Naive thymus-derived CD4-positive, alpha-beta T cell (primary cell): ENCODE results near the gene CAPZA1. TPM values are rescaled to one million over a fixed set of nuclear protein-coding genes. Genes with fewer than 3 reads are reported as not detected.

ENCODE experiments used
- ATAC-seq: fragments of 150-1000 bp; cut with Tn5 transposase; 2 replicates; pipeline ENCODE4 v1.10.0; 2021; ENCODE audit warnings: mild to moderate bottlenecking, moderate library complexity
- CTCF ChIA-PET: fragments of 350-600 bp; sonication (Branson Sonifier 250); formaldehyde crosslinking; loops from one replicate; lab custom pipeline; 2021; ENCODE audit warnings: antibody characterized with exemption; lab: Charles Lee
- POLR2A ChIA-PET: fragments of 350-600 bp; sonication (Branson Sonifier 250); formaldehyde crosslinking; loops from one replicate; lab custom pipeline; 2021; ENCODE audit warnings: antibody characterized with exemption, inconsistent platforms; lab: Charles Lee
- DNase-seq, 9 donors: peaks; one replicate each; pipeline versions ENCODE4 v3.0.0 to v3.0.0-alpha.2; 2020 to 2022; ENCODE audit warnings: mixed read lengths in 1 of 9
- H3K27ac ChIP-seq: one replicate; pipeline ENCODE4 v1.7.0; 2013; ENCODE audit warnings: mild to moderate bottlenecking, low read depth, low read length, moderate library complexity
- H3K27me3 ChIP-seq, 2 donors: one replicate each; pipeline ENCODE4 v1.7.0; 2013; ENCODE audit warnings: low read length in 2 of 2, mild to moderate bottlenecking in 2 of 2, moderate library complexity in 2 of 2; ENCODE audit not compliant: control insufficient read depth in 2 of 2, insufficient read depth in 2 of 2
- H3K36me3 ChIP-seq, 3 experiments: 1 replicate in 2 of 3; 2 replicates in 1 of 3; pipeline ENCODE4 v1.7.0; 2013; ENCODE audit warnings: low read length in 3 of 3, mild to moderate bottlenecking in 3 of 3, moderate library complexity in 1 of 3; ENCODE audit not compliant: insufficient read depth in 3 of 3, control insufficient read depth in 2 of 3
- H3K4me1 ChIP-seq, 2 donors: one replicate each; pipeline ENCODE4 v1.7.0; 2013; ENCODE audit warnings: low read length in 2 of 2, mild to moderate bottlenecking in 2 of 2, moderate library complexity in 1 of 2; ENCODE audit not compliant: control insufficient read depth in 2 of 2, insufficient read depth in 2 of 2
- H3K4me3 ChIP-seq: 2 replicates; pipeline ENCODE4 v1.7.0; 2013; ENCODE audit warnings: mild to moderate bottlenecking, low read length
- H3K9me3 ChIP-seq, 3 experiments: 1 replicate in 2 of 3; 2 replicates in 1 of 3; pipeline ENCODE4 v1.7.0; 2013; ENCODE audit warnings: low read length in 3 of 3; ENCODE audit not compliant: control insufficient read depth in 2 of 3
- H3K27ac Mint-ChIP-seq, 9 donors: one replicate each; pipeline ENCODE4 v1.8.0; 2020 to 2022; ENCODE audit warnings: mixed read lengths in 9 of 9, mild to moderate bottlenecking in 8 of 9, moderate library complexity in 5 of 9, inconsistent platforms in 2 of 9
- H3K27me3 Mint-ChIP-seq, 5 donors: one replicate each; pipeline ENCODE4 v1.8.0; 2021 to 2022; ENCODE audit warnings: mixed read lengths in 5 of 5, mild to moderate bottlenecking in 1 of 5
- H3K36me3 Mint-ChIP-seq, 5 donors: one replicate each; pipeline ENCODE4 v1.8.0; 2020 to 2022; ENCODE audit warnings: mixed read lengths in 5 of 5, mild to moderate bottlenecking in 3 of 5, inconsistent platforms in 1 of 5
- H3K4me1 Mint-ChIP-seq, 7 donors: one replicate each; pipeline ENCODE4 v1.8.0; 2020 to 2022; ENCODE audit warnings: mixed read lengths in 7 of 7, mild to moderate bottlenecking in 3 of 7, inconsistent platforms in 1 of 7
- H3K4me3 Mint-ChIP-seq, 10 donors: one replicate each; pipeline ENCODE4 v1.8.0; 2020 to 2022; ENCODE audit warnings: mild to moderate bottlenecking in 10 of 10, mixed read lengths in 10 of 10, moderate library complexity in 6 of 10, inconsistent platforms in 2 of 10
- H3K9me3 Mint-ChIP-seq, 11 donors: one replicate each; pipeline ENCODE4 v1.8.0; 2020 to 2022; ENCODE audit warnings: mixed read lengths in 11 of 11, mild to moderate bottlenecking in 4 of 11, inconsistent platforms in 1 of 11, moderate library complexity in 1 of 11
- intact Hi-C, 2 donors: fragments of 100-400 bp; cut with micrococcal nuclease; formaldehyde crosslinking; loops; one replicate each; pipeline ENCODE4 v1.15.1; 2023
- polyA plus RNA-seq, 2 donors: library from polyadenylated mRNA; unstranded; fragments of 300-500 nt; fragmentation: Illumina TruSeq; gene quantifications; one replicate each; pipeline ENCODE4 v1.2.3, GENCODE V29; 2021
- total RNA-seq, 6 experiments: library from RNA in 5 of 6; stranded (reverse) in 5 of 6; gene quantifications; 1 replicate in 5 of 6; 2 replicates in 1 of 6; pipeline ENCODE4 v1.2.3 and lab custom pipeline; 2021 to 2026

The CAPZA1 gene
- total and polyA plus RNA-seq, 7 experiments from 2014 or later = 114 to 237 (median 135) TPM

- Mint-ChIP-seq H3K9me3 (peaks cover 0 to 2% (median 0%) of the 10 kb centered on the region in 11 donors), H3K27ac (peak overlapping the region in 2 of 9 donors; percentile 12 to 58), H3K36me3 (peaks cover 0 to 61% (median 31%) of the 10 kb centered on the region in 5 donors), H3K27me3 (no peaks in the 10 kb centered on the region), H3K4me3 (no peak overlapping the region), H3K4me1 (peaks cover 0 to 11% (median 0%) of the 10 kb centered on the region in 7 donors)
- ATAC-seq (no peak), DNase-seq (no peak)
- Histone ChIP-seq H3K36me3 (peaks cover 0 to 40% (median 0%) of the 10 kb centered on the region in 3 experiments), H3K4me1 (no peaks in the 10 kb centered on the region), H3K27me3 (no peaks in the 10 kb centered on the region), H3K9me3 (no peaks in the 10 kb centered on the region), H3K4me3 (no peak overlapping the region), H3K27ac (no peak overlapping the region)
- CTCF ChIA-PET = no interaction called here
- POLR2A ChIA-PET = no interaction called here
- intact Hi-C loops = no loop called here
Measured at GRCh38 chr1:112605633-112606327, 13.9 kb upstream of the CAPZA1 start.

- H3K27me3 ChIP-seq = no peaks in the 10 kb centered on the region
- H3K4me3 ChIP-seq = no peak overlapping the region
- peak in 5 of 9 donors; percentile 9 to 46 (median 33) for DNase-seq
- intact Hi-C loops = loop anchor here (1.0 to 10.0 kb wide), 7 partner anchors 112 to 1000 kb away; partner anchors contain the start of genes MAGI3 (in 1 of the 2) and RAP1A (in 1 of the 2)
- Mint-ChIP-seq H3K9me3 (peaks cover 0 to 4% (median 0%) of the 10 kb centered on the region in 11 donors), H3K4me1 (peaks cover 10 to 35% (median 14%) of the 10 kb centered on the region in 7 donors), H3K27ac (peak overlapping the region in 4 of 9 donors; percentile 49 to 87 (median 68)), H3K27me3 (peaks cover 0 to 1% (median 0%) of the 10 kb centered on the region in 5 donors), H3K4me3 (peak overlapping the region in 1 of 10 donors; percentile 30), H3K36me3 (peaks cover 0 to 28% (median 11%) of the 10 kb centered on the region in 5 donors)
- no peaks in the 10 kb centered on the region for H3K9me3 ChIP-seq
- ChIA-PET CTCF (interaction anchor here (0.6 to 1.7 kb wide), 5 partner anchors 35 to 225 kb away, joined by 3 to 5 read pairs (median 4); partner anchors contain the start of gene WNT2B), POLR2A (interaction anchor here (1.0 to 7.0 kb wide), 2 partner anchors 12 to 59 kb away, joined by 3 to 76 read pairs; partner anchors contain the start of gene MOV10)
- no peak for ATAC-seq
- H3K27ac ChIP-seq = no peak overlapping the region
- H3K4me1 ChIP-seq = peaks cover 8 to 11% of the 10 kb centered on the region in 2 donors
- H3K36me3 ChIP-seq = peaks cover 0 to 34% (median 0%) of the 10 kb centered on the region in 3 experiments
Measured at GRCh38 chr1:112614460-112615065, 5.1 kb upstream of the CAPZA1 start.

- ATAC-seq (peak; percentile 63), DNase-seq (peak in 7 of 9 donors; percentile 66 to 87 (median 84))
- peak overlapping the region; percentile 100 for H3K27ac ChIP-seq
- H3K36me3 Mint-ChIP-seq = peaks cover 0 to 15% (median 4%) of the 10 kb centered on the region in 5 donors
- no peaks in the 10 kb centered on the region for H3K27me3 ChIP-seq
- peaks cover 0 to 16% (median 0%) of the 10 kb centered on the region in 3 experiments for H3K36me3 ChIP-seq
- peaks cover 0 to 4% (median 0%) of the 10 kb centered on the region in 11 donors for H3K9me3 Mint-ChIP-seq
- peaks cover 0 to 1% (median 0%) of the 10 kb centered on the region in 5 donors for H3K27me3 Mint-ChIP-seq
- POLR2A ChIA-PET = interaction anchor here (0.5 to 7.0 kb wide), 21 partner anchors 11 to 1945 kb away, joined by 3 to 76 read pairs (median 4); partner anchors contain the start of genes LRIG2, MOV10 and PPM1J
- H3K4me3 Mint-ChIP-seq = peak overlapping the region; percentile 98 to 100 (median 99)
- no peaks in the 10 kb centered on the region for H3K9me3 ChIP-seq
- intact Hi-C loops = loop anchor here (1.0 to 10.0 kb wide), 9 partner anchors 97 to 1313 kb away; partner anchors contain the start of genes LRIG2 (in 2 of the 2), PTPN22 (in 2 of the 2), MAGI3 (in 1 of the 2) and PPM1J (in 1 of the 2)
- CTCF ChIA-PET = interaction anchor here (0.8 to 2.2 kb wide), 3 partner anchors 55 to 227 kb away, joined by 3 to 6 read pairs (median 6); partner anchors contain the start of gene MOV10
- peaks cover 17 to 19% of the 10 kb centered on the region in 2 donors for H3K4me1 ChIP-seq
- H3K4me1 Mint-ChIP-seq = peaks cover 24 to 45% (median 39%) of the 10 kb centered on the region in 7 donors
- peak overlapping the region; percentile 99 to 100 (median 100) for H3K27ac Mint-ChIP-seq
- H3K4me3 ChIP-seq = peak overlapping the region; percentile 93
Measured at GRCh38 chr1:112618114-112618720, 1.4 kb upstream of the CAPZA1 start.

GRCh38 chr1:112618721-112619517 lies 713 bp upstream of the CAPZA1 start, which contains the start of gene ST7L:
ST7L (minus strand) TSS chr1:112619141; CDS start chr1:112619113, 28 bp downstream.
- ATAC-seq = peak; percentile 26
- H3K4me1 ChIP-seq = peaks cover 17 to 19% of the 10 kb centered on the region in 2 donors
- peaks cover 0 to 15% (median 4%) of the 10 kb centered on the region in 5 donors for H3K36me3 Mint-ChIP-seq
- no peaks in the 10 kb centered on the region for H3K27me3 ChIP-seq
- H3K27me3 Mint-ChIP-seq = peaks cover 0 to 1% (median 0%) of the 10 kb centered on the region in 5 donors
- peak within 1 kb of the TSS; percentile 98 to 100 (median 99) for H3K4me3 Mint-ChIP-seq
- H3K4me1 Mint-ChIP-seq = peaks cover 24 to 48% (median 40%) of the 10 kb centered on the region in 7 donors
- H3K9me3 Mint-ChIP-seq = peaks cover 0 to 4% (median 0%) of the 10 kb centered on the region in 11 donors
- peak; percentile 53 to 73 (median 71) for DNase-seq
- peak within 1 kb of the TSS; percentile 100 for H3K27ac ChIP-seq
- H3K27ac Mint-ChIP-seq = peak within 1 kb of the TSS; percentile 99 to 100 (median 100)
- ChIA-PET CTCF (interaction anchor here (0.6 to 2.0 kb wide), 3 partner anchors 55 to 227 kb away, joined by 3 to 6 read pairs (median 3); partner anchors contain the start of gene MOV10), POLR2A (interaction anchor here (0.7 to 7.0 kb wide), 26 partner anchors 10 to 1946 kb away, joined by 3 to 76 read pairs (median 4); partner anchors contain the start of genes LRIG2, MOV10, PPM1J and RHOC)
- peak within 1 kb of the TSS; percentile 93 for H3K4me3 ChIP-seq
- intact Hi-C loops = loop anchor here (1.0 to 10.0 kb wide), 17 partner anchors 55 to 1727 kb away; partner anchors contain the start of genes LRIG2 (in 2 of the 2), PPM1J (in 2 of the 2), PTPN22 (in 2 of the 2) and RHOC (in 2 of the 2)
- peaks cover 0 to 11% (median 0%) of the 10 kb centered on the region in 3 experiments for H3K36me3 ChIP-seq
- H3K9me3 ChIP-seq = no peaks in the 10 kb centered on the region

GRCh38 chr1:112620377-112620695 lies 704 bp downstream of the CAPZA1 start:
- peaks cover 25 to 27% of the 10 kb centered on the region in 2 donors for H3K4me1 ChIP-seq
- no peak for ATAC-seq
- peak in 6 of 9 donors; percentile 17 to 37 (median 24) for DNase-seq
- no peaks in the 10 kb centered on the region for H3K9me3 ChIP-seq
- ChIA-PET CTCF (interaction anchor here (2.0 kb wide), 1 partner anchor 53 kb away, joined by 6 read pairs; the partner anchor contains the start of gene MOV10), POLR2A (interaction anchor here (1.3 to 7.0 kb wide), 7 partner anchors 17 to 1192 kb away, joined by 3 to 76 read pairs (median 9); partner anchors contain the start of genes MOV10, PPM1J and RSBN1)
- peak overlapping the region; percentile 93 for H3K4me3 ChIP-seq
- peaks cover 0 to 10% (median 3%) of the 10 kb centered on the region in 3 experiments for H3K36me3 ChIP-seq
- Mint-ChIP-seq H3K9me3 (peaks cover 0 to 4% (median 0%) of the 10 kb centered on the region in 11 donors), H3K27me3 (peaks cover 0 to 1% (median 0%) of the 10 kb centered on the region in 5 donors), H3K36me3 (peaks cover 0 to 21% (median 7%) of the 10 kb centered on the region in 5 donors), H3K27ac (peak overlapping the region; percentile 99 to 100 (median 100)), H3K4me3 (peak overlapping the region; percentile 98 to 100 (median 99)), H3K4me1 (peaks cover 33 to 61% (median 52%) of the 10 kb centered on the region in 7 donors)
- no peaks in the 10 kb centered on the region for H3K27me3 ChIP-seq
- intact Hi-C loops = loop anchor here (1.0 to 5.0 kb wide), 3 partner anchors 26 to 1192 kb away; partner anchors contain the start of genes MOV10 (in 1 of the 2) and RSBN1 (in 1 of the 2)
- H3K27ac ChIP-seq = peak overlapping the region; percentile 100
